Erythroblast (primary cell): Measurements from ENCODE around the gene HMX1.

ENCODE experiments used
- DNase-seq, 2 experiments: peaks; one replicate each; lab custom pipeline; 2025; lab: John Stamatoyannopoulos, UW
- GATA1 ChIP-seq: IDR thresholded peaks from 2 replicates; pipeline ENCODE4 v1.6.1; 2011; ENCODE audit warnings: low read depth, mild to moderate bottlenecking, control low read depth, low read length, moderate library complexity
- POLR2A ChIP-seq: IDR thresholded peaks from 2 replicates; pipeline ENCODE4 v1.6.1; 2011; ENCODE audit warnings: mild to moderate bottlenecking, low read length

The HMX1 gene

DNA sequence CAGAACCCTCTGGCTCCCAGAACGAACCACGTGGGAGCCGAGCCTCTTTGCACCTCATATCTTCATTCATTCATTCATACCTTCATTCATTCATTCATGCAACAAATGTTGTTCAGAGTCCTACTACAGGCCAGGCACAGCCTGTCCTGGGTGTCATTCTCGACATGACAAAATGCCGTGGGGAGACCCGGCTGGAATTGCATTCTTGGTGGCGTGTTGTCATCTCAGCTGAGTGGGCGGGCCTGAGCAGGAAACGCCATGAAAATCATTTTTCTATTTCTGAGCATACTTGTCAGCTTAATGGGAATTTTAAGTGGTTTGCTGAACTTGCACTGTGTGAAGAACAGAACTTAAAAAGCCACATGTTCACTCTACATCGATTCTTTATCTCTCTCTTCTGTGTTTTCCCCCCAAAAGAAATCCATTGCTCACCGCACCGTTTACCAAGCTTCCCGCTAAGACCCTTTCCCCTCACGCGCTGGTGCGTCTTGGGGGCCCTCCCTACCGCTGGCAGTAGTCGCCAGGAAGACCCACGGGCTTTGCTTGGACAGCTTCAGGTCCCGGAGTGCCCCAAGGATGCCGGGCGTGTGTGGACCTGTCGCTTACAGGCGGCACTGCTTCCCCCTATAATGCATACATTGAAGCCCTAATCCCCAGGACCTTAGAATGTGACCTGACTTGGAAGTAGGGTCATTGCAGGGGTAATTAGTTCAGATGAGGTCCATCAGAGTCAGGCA is 41.6 kb upstream of the HMX1 start:
- TF ChIP-seq GATA1: no peak
- TF ChIP-seq POLR2A: no peak
- no peak for DNase-seq

GRCh38 chr4:8912506-8912905 is 40.9 kb upstream of the HMX1 start:
- TF ChIP-seq GATA1 (no peak), POLR2A (no peak)
- no peak for DNase-seq

GRCh38 chr4:8912089-8912455 is 40.4 kb upstream of the HMX1 start:
- TF ChIP-seq POLR2A (no peak), GATA1 (no peak)
- DNase-seq: no peak

DNA sequence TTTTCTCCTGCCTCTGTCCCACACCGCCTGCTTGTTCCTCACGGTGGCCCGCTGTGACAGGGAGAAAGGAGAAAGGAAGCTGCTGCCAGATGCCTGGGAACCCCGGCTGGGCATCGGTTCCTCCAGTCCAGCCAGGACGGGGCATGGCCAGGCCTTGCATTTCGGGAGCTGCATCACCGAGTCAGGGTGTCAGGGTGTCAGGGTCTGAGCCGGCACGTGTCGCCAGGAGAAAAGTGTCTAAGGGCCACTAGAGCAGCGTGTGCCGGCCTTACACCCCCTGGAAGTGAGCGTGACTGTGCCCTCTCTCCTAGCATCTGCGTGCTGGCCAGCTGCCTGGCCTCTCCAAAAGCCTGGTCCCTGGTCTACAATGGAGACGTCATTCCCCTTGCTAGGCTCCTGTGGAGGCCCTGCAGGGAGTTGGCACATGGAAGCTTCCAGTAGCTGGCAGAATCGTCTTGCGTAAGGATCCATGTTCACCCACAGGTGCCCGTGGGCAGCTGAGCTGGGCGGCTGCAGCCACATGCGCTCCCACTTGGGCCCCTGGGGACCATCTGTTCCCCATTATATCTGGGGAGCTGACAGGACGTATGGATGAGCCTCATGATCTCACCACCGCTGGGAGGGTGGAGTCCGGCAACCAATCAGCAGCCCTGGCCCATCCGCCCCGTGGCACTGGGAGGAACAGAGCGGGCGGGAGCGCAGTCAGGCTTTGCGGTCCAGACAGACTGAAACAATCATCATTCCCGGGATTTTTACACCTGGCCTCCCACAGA is 39.9 kb upstream of the HMX1 start:
- TF ChIP-seq POLR2A (no peak), GATA1 (no peak)
- DNase-seq: no peak

DNA sequence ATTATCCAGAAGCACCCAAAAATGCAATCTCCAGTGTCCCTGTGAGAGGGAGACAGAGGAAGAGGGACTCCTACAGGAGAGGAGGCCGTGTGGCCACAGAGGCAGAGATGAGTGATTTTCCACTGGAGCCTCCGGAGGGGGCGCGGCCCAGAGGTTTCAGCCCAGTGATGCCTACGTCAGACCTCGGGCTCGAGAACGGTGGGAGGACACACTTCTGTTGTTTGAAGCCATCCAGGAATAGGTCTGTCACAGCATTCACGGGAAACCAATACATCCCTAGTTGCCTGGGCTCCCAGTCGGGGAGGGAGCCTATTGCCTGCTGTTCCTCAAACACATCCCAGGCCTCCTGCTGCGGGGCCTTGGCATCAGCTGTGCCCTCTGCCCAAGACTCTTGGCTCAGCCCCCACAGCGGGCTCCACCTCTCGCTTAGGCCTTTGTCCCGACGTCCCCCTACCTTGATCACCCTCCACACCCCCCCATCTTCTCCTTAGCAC is 39.2 kb upstream of the HMX1 start:
- TF ChIP-seq POLR2A (no peak), GATA1 (no peak)
- DNase-seq: no peak

GRCh38 chr4:8910100-8910821 is 38.6 kb upstream of the HMX1 start:
- no peak for TF ChIP-seq POLR2A
- no peak for TF ChIP-seq GATA1
- no peak for DNase-seq

GRCh38 chr4:8909548-8909947 is 37.9 kb upstream of the HMX1 start:
- DNase-seq: no peak
- no peak for TF ChIP-seq GATA1
- no peak for TF ChIP-seq POLR2A

DNA sequence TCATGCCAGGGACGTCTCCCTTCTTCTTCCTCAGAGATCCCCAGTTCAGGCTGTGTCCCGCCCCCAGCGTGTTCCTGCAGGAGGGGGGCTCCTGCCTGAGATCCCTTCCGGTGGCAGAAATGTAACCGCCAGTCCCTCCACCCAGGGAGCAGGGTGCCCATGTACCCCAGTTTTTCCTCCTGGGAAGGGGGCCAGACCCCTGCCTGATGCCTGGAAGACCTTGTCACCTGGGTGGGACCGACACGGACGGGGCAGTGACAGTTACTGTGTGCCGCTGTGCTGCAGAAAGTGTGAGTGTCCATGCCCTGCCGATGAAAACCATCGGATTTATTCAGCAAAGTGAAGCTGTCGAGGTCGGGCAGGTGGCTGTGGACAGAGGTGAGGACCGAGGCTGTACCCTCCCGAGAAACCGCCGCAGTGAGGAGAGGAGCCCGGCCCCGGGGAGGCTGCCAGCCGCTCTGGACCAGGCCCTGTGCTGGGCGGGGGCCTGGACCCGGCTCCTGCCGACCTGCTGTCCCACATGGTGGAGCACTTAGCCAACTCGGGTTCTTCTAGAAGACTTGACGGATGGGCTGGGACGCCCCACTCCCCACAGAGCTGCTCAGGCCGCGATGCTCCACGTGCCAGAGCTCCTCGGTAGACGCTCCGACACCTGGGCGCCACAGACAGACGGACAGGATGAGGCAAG is 36.7 kb upstream of the HMX1 start:
- no peak for DNase-seq
- TF ChIP-seq GATA1 (no peak), POLR2A (no peak)

- TF ChIP-seq GATA1: no peak
- TF ChIP-seq POLR2A: no peak
- no peak for DNase-seq
Measured at GRCh38 chr4:8907596-8908205, 36.1 kb upstream of the HMX1 start.

- DNase-seq: no peak
- TF ChIP-seq GATA1 (no peak), POLR2A (no peak)
Measured at GRCh38 chr4:8906991-8907595, 35.5 kb upstream of the HMX1 start.

DNA sequence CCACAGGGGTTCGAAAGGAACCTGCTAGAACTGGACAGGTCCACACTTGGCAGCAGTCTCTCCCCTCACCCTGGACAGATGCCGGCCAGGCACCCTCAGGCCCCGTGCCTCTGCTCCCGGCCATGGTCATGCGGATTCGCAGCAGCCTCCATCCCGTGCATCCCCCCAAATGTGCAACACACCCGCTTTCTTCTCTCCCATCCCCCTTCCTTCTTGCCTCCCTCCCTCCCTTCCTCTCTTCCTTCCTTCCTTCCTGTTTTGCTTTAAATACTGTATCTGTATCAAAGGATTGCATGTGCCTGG is 35.0 kb upstream of the HMX1 start:
- no peak for DNase-seq
- TF ChIP-seq POLR2A (no peak), GATA1 (no peak)

GRCh38 chr4:8905773-8906667 is 34.4 kb upstream of the HMX1 start:
- no peak for TF ChIP-seq POLR2A
- TF ChIP-seq GATA1: no peak
- DNase-seq: no peak
